NCI-H69 (cell line): ENCODE results near the gene ZNF287.

Experiments
- DNase-seq: peaks from one replicate; lab custom pipeline; 2025; lab: John Stamatoyannopoulos, UW

ZNF287 gene

GRCh38 chr17:16516594-16517051, 52.4 kb downstream of the ZNF287 start:
- DNase-seq, result peak; percentile 47

GRCh38 chr17:16515933-16516332, 53.1 kb downstream of the ZNF287 start:
- no peak for DNase-seq

DNA sequence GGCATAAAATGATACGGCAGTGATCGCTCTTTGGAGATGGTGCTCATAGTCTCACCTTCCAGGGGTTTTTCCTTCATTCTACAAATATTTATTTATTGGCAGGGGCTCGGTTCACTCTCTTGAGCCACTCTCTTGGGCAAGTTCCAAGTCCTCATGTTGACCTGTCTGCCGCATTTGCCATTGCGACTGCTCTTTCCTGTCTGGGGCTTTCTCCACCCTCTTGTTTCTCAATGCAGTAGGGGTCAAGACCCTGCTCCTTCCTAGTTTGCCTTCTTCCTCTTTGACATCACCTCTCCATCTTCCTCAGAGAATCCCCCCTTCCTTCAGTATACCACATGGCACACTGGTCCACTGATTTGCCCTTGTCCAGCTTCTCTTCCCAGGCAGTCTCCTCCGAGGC, 55.1 kb downstream of the ZNF287 start:
- DNase-seq, result no peak

DNA sequence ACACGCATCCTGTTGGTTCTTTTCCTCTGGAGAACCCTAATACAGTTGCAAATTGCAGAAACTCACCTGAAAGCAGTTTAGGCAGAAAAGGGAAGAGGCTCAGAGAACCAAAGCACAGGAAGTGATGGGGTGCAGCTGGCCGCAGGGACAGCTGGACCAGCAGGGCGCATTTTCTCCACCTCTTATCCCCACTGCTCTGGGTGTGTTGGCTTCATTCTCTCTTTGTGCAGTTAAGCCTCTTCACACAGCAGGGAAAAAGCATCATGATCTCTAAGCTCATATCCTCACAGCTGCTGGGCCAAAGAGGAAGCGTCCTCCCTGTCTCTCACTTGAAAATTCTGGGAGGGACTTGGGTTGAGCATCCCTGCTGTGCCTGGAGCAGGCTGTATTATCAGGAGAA, 57.0 kb downstream of the ZNF287 start:
- peak; percentile 68 for DNase-seq

DNA sequence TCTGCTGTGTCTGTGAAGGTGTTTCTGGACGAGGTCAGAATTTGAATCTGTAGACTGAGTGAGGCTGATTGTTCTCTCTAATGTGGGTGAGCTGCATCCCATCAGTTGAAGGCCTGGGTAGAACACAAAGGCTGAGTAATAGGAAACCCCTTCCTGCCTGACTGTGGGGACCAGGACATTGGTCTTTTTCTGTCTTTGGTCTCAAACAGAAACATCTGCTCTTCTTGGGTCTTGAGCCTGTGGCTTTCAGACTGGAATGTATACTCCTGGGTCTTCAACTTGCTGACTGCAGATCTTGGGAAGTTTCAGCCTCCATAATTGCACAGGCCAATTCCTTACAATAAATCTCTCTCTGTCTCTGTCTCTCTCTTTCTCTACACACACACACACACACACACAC, 57.4 kb downstream of the ZNF287 start:
- no peak for DNase-seq

DNA sequence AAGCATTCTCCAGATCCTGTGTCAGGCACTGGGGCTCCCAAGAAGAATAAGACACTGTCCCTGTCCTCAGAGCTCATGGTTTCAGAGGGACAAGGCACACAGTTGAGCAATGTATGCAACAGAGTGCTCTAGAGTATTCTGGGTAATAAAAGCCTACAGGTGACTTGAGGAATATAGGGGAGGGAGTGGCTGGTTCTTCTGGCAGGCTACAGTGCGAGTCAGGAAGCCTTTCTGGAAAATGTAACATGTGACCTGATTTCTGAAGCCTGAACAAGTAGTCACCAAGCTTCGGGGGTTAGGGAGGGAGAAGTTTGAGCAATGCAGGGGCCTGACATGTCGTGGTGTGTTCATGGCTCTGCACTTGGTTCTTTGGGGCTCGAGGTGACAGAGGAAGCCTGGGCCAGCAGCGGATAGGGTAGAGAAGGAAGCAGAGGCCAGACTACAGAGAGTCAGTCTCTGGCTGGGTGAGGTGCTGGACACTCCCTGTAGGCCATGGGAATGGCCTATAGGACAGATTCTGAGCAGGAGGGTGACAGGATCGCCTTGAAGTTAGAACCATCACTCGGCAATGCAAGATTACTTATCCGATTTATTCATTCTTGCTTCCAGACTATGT, 61.0 kb downstream of the ZNF287 start:
- DNase-seq, result no peak

GRCh38 chr17:16506188-16506587, 62.8 kb downstream of the ZNF287 start:
- DNase-seq, result no peak

- no peak for DNase-seq
Measured at GRCh38 chr17:16504984-16505383, 64.0 kb downstream of the ZNF287 start.
